H1 (cell line): ENCODE data around the gene HMGA1. TPM values are rescaled to one million over a fixed set of nuclear protein-coding genes. Genes with fewer than 3 reads are reported as not detected.

ENCODE experiments used
- CTCF ChIA-PET: fragments of 300-600 bp; sonication (Branson Sonifier 250); formaldehyde crosslinking; loops from one replicate; lab custom pipeline; 2021; ENCODE audit not compliant: partially characterized antibody; lab: Charles Lee
- POLR2A ChIA-PET: fragments of 300-600 bp; sonication (Branson Sonifier 250); formaldehyde crosslinking; loops from one replicate; lab custom pipeline; 2021; ENCODE audit warnings: inconsistent platforms; ENCODE audit not compliant: partially characterized antibody; lab: Charles Lee
- DNase-seq, 2 experiments: peaks; one replicate each; pipeline versions ENCODE4 v3.0.0 to v3.0.0-alpha.2; 2010 to 2022; ENCODE audit warnings: low spot score in 2 of 2, low read depth in 1 of 2, mixed read lengths in 1 of 2
- FAIRE-seq: peaks from 2 replicates; lab custom pipeline; 2011; peaks lifted over from hg19 to GRCh38; lab: Jason Lieb, UNC
- H2AFZ ChIP-seq: 2 replicates; pipeline ENCODE4 v1.8.1; 2012; ENCODE audit warnings: low read length, inconsistent platforms
- H2AK5ac ChIP-seq: 2 replicates; pipeline ENCODE4 v1.6.1; 2013; ENCODE audit warnings: low read depth, low read length
- H2BK120ac ChIP-seq: replicated peaks from 2 replicates; pipeline ENCODE3; 2013; ENCODE audit warnings: low read depth, low read length, inconsistent platforms
- H2BK12ac ChIP-seq: 2 replicates; pipeline ENCODE4 v1.6.1; 2013; ENCODE audit warnings: low read depth, low read length
- H2BK15ac ChIP-seq: 2 replicates; pipeline ENCODE4 v1.6.1; 2013; ENCODE audit warnings: low read length
- H2BK20ac ChIP-seq: 2 replicates; pipeline ENCODE4 v1.6.1; 2013; ENCODE audit warnings: low read length
- H2BK5ac ChIP-seq: 2 replicates; pipeline ENCODE4 v1.6.1; 2013; ENCODE audit warnings: low read depth, low read length
- H3K14ac ChIP-seq: 2 replicates; pipeline ENCODE4 v1.6.1; 2013; ENCODE audit warnings: inconsistent platforms; ENCODE audit not compliant: insufficient read length
- H3K18ac ChIP-seq: 2 replicates; pipeline ENCODE4 v1.6.1; 2013; ENCODE audit warnings: low read length; ENCODE audit errors: extremely low read depth
- H3K23ac ChIP-seq: 2 replicates; pipeline ENCODE4 v1.6.1; 2013; ENCODE audit warnings: inconsistent platforms; ENCODE audit not compliant: insufficient read length
- H3K23me2 ChIP-seq: 2 replicates; pipeline ENCODE4 v1.6.1; 2013; ENCODE audit warnings: low read depth, low read length
- H3K27ac ChIP-seq: 2 replicates; pipeline ENCODE4 v1.6.1; 2011; ENCODE audit warnings: low read depth, low read length, inconsistent platforms
- H3K27me3 ChIP-seq, 4 experiments: replicated peaks in 1 of 4; 1 replicate in 1 of 4; 2 replicates in 3 of 4; pipeline versions ENCODE4 v1.6.1 to v1.8.1; 2011 to 2013; ENCODE audit warnings: low read length in 3 of 4, mild to moderate bottlenecking in 3 of 4, inconsistent platforms in 2 of 4, mixed read lengths in 2 of 4, moderate library complexity in 1 of 4; ENCODE audit not compliant: control insufficient read depth in 3 of 4, insufficient read depth in 3 of 4; ENCODE audit errors: extremely low read depth in 1 of 4
- H3K36me3 ChIP-seq, 4 experiments: 2 replicates each; pipeline versions ENCODE4 v1.6.1 to v1.8.1; 2011 to 2013; ENCODE audit warnings: mild to moderate bottlenecking in 4 of 4, low read length in 3 of 4, moderate library complexity in 2 of 4, control low read depth in 1 of 4, inconsistent platforms in 1 of 4; ENCODE audit not compliant: insufficient read depth in 4 of 4, control insufficient read depth in 2 of 4
- H3K4ac ChIP-seq: replicated peaks from 2 replicates; pipeline ENCODE3; 2013; ENCODE audit warnings: low read length, low read depth, mixed read lengths, inconsistent platforms; ENCODE audit not compliant: insufficient read length
- H3K4me1 ChIP-seq, 4 experiments: replicated peaks in 1 of 4; 1 replicate in 1 of 4; 2 replicates in 3 of 4; pipeline versions ENCODE4 v1.6.1 to v1.8.1; 2011 to 2013; ENCODE audit warnings: low read length in 3 of 4, inconsistent platforms in 2 of 4, mixed read lengths in 1 of 4; ENCODE audit not compliant: insufficient read depth in 4 of 4, control insufficient read depth in 3 of 4
- H3K4me2 ChIP-seq, 2 experiments: 2 replicates each; pipeline versions ENCODE4 v1.6.1 to v1.8.1; 2011 to 2013; ENCODE audit warnings: low read depth in 2 of 2, low read length in 2 of 2, control low read depth in 1 of 2, inconsistent platforms in 1 of 2, mild to moderate bottlenecking in 1 of 2; ENCODE audit not compliant: insufficient read depth in 1 of 2
- H3K4me3 ChIP-seq, 4 experiments: fragments of 200-600, 300-600 bp in 1 of 4; sonication (generic), shearing (Covaris generic), sonication (Bioruptor Twin) in 1 of 4; 2 replicates each; pipeline versions ENCODE4 v1.5.1 to v1.8.1; 2011 to 2016; ENCODE audit warnings: low read length in 4 of 4, low read depth in 3 of 4, control low read depth in 2 of 4, inconsistent platforms in 2 of 4, mild to moderate bottlenecking in 2 of 4, mixed read lengths in 1 of 4, moderate library complexity in 1 of 4; ENCODE audit not compliant: insufficient read depth in 2 of 4; ENCODE audit errors: extremely low read depth in 1 of 4
- H3K56ac ChIP-seq: replicated peaks from 2 replicates; pipeline ENCODE3; 2013; ENCODE audit warnings: low read depth, mild to moderate bottlenecking, mixed read lengths, low read length, inconsistent platforms; ENCODE audit not compliant: insufficient read length
- H3K79me1 ChIP-seq: 2 replicates; pipeline ENCODE4 v1.6.1; 2013; ENCODE audit warnings: low read depth, low read length, control low read depth
- H3K79me2 ChIP-seq, 2 experiments: 2 replicates each; pipeline versions ENCODE4 v1.6.1 to v1.8.1; 2012 to 2013; ENCODE audit warnings: low read length in 2 of 2, mild to moderate bottlenecking in 2 of 2, inconsistent platforms in 1 of 2; ENCODE audit not compliant: insufficient read depth in 2 of 2, control insufficient read depth in 1 of 2
- H3K9ac ChIP-seq, 4 experiments: replicated peaks in 1 of 4; 1 replicate in 1 of 4; 2 replicates in 3 of 4; pipeline versions ENCODE4 v1.6.1 to v1.8.1; 2011 to 2013; ENCODE audit warnings: low read depth in 3 of 4, low read length in 3 of 4, control low read depth in 2 of 4, mild to moderate bottlenecking in 2 of 4, moderate library complexity in 2 of 4, inconsistent platforms in 1 of 4; ENCODE audit errors: extremely low read depth in 1 of 4
- H3K9me3 ChIP-seq, 2 experiments: 2 replicates each; pipeline versions ENCODE4 v1.6.1 to v1.8.1; 2012 to 2013; ENCODE audit warnings: mild to moderate bottlenecking in 2 of 2, moderate library complexity in 2 of 2, control low read depth in 1 of 2, inconsistent platforms in 1 of 2, low read depth in 1 of 2, low read length in 1 of 2, mixed read lengths in 1 of 2; ENCODE audit not compliant: insufficient read depth in 2 of 2
- H4K20me1 ChIP-seq, 2 experiments: replicated peaks in 1 of 2; 2 replicates each; pipeline versions ENCODE3 to v1.8.1; 2011 to 2013; ENCODE audit warnings: inconsistent platforms in 2 of 2, low read length in 2 of 2, mild to moderate bottlenecking in 1 of 2; ENCODE audit not compliant: insufficient read depth in 2 of 2, control insufficient read depth in 1 of 2
- H4K5ac ChIP-seq: 2 replicates; pipeline ENCODE4 v1.6.1; 2013; ENCODE audit warnings: low read length, low read depth, mixed read lengths, inconsistent platforms; ENCODE audit not compliant: insufficient read length
- H4K8ac ChIP-seq: 2 replicates; pipeline ENCODE4 v1.8.0; 2013; ENCODE audit warnings: mild to moderate bottlenecking, moderate library complexity, low read length, inconsistent platforms; ENCODE audit not compliant: insufficient read depth; ENCODE audit errors: extremely low read depth
- H4K91ac ChIP-seq: replicated peaks from 2 replicates; pipeline ENCODE3; 2013; ENCODE audit warnings: low read length, mixed read lengths, inconsistent platforms; ENCODE audit not compliant: insufficient read length
- JUND ChIP-seq: IDR thresholded peaks from 2 replicates; pipeline ENCODE4 v1.6.1; 2011; ENCODE audit warnings: mild to moderate bottlenecking, improper control_type of control experiment, low read length
- KDM1A ChIP-seq: fragments of 200-600, 300-600 bp; sonication (generic); IDR thresholded peaks from 2 replicates; pipeline ENCODE4 v1.7.1; 2016; ENCODE audit warnings: mild to moderate bottlenecking, low read length, borderline replicate concordance
- WGBS, 2 experiments: shearing (Covaris generic) in 1 of 2; methylation state at CpG; one replicate each; pipeline versions ENCODE4 v1.1.6 to v1.1.7; 2013 to 2015; ENCODE audit warnings: low lambda C conversion rate in 2 of 2, mixed read lengths in 2 of 2, inconsistent platforms in 1 of 2, low coverage in 1 of 2, missing lambda C conversion rate in 1 of 2; ENCODE audit not compliant: insufficient replicate concordance in 2 of 2, insufficient coverage in 1 of 2, insufficient read length in 1 of 2; ENCODE audit errors: extremely low coverage in 1 of 2, missing lambda C conversion rate in 1 of 2; 5-methylcytosine and 5-hydroxymethylcytosine counted together
- polyA plus RNA-seq, 7 experiments: library from polyadenylated mRNA; depleted of rRNA in 3 of 7; stranded (reverse) in 5 of 7; unstranded in 2 of 7; fragments of >200 nt in 5 of 7; fragments of 200-250 nt in 2 of 7; gene quantifications; 1 replicate in 5 of 7; 2 replicates in 1 of 7; 4 replicates in 1 of 7; pipeline versions ENCODE4 v1.2.1 to v1.2.3, GENCODE V29; 2011 to 2013; ENCODE audit warnings: missing spikeins in 2 of 7, mixed read lengths in 2 of 7
- total RNA-seq: library from RNA; stranded (reverse); fragmentation: NEBNext Ultra II Directional; extraction: Animal tissue kit (Norgen Biotek cat#: 25700); gene quantifications from 2 replicates; pipeline ENCODE4 v1.2.1, GENCODE V29; 2021

Gene HMGA1
- total and polyA plus RNA-seq, 2 of the 8 experiments (the other 6 are each of a cell fraction or from before 2014, with no cell fraction given), result 1,557 to 2,636 TPM

GRCh38 chr6:34230653-34231371, 5.9 kb upstream of the HMGA1 start:
- FAIRE-seq, result no peak
- no peaks in the 10 kb centered on the region for H4K20me1 ChIP-seq
- H2BK5ac ChIP-seq, result no peak overlapping the region; the same call in 1 of the 2 replicates
- H2AK5ac ChIP-seq, result 0 out of 2 replicates have a peak overlapping the region, but pooled peaks have one; percentile 82
- H3K23me2 ChIP-seq, result peaks cover 5% of the 10 kb centered on the region
- no peak for DNase-seq
- H4K8ac ChIP-seq, result no peak overlapping the region
- no peak overlapping the region for H3K4me3 ChIP-seq
- H3K4ac ChIP-seq, result peak overlapping the region; percentile 2
- 92% methylated on average over 5 of the region's 5 CpGs; no CpG with 5 or more reads in 1 of the 2 experiments for WGBS, 2 experiments
- H3K79me2 ChIP-seq, result 0 out of 4 replicates have a peak, but pooled peaks cover 0 to 2% of the 10 kb centered on the region in 2 experiments
- no peak overlapping the region for H3K27ac ChIP-seq
- no peak overlapping the region for H2BK20ac ChIP-seq
- no peak overlapping the region for H3K14ac ChIP-seq
- H3K23ac ChIP-seq, result no peak overlapping the region
- POLR2A ChIA-PET, result interaction anchor here (3.7 to 9.0 kb wide), 3 partner anchors 7 to 29 kb away, joined by 30 to 191 read pairs (median 47); partner anchors contain the start of gene SMIM29
- no peaks in the 10 kb centered on the region for H3K27me3 ChIP-seq
- no peak overlapping the region for H4K5ac ChIP-seq
- H2AFZ ChIP-seq, result no peak overlapping the region
- H4K91ac ChIP-seq, result peak overlapping the region; percentile 79
- H2BK15ac ChIP-seq, result 0 out of 2 replicates have a peak overlapping the region, but pooled peaks have one; percentile 92
- no peaks in the 10 kb centered on the region for H3K36me3 ChIP-seq
- no peak overlapping the region for H3K4me2 ChIP-seq
- no peak overlapping the region for H2BK120ac ChIP-seq
- H3K79me1 ChIP-seq, result no peaks in the 10 kb centered on the region; the same call in 1 of the 2 replicates
- 0 out of 2 replicates have a peak, but pooled peaks have one; percentile 64 for TF ChIP-seq KDM1A
- TF ChIP-seq JUND, result no peak
- TF ChIP-seq, all 59 proteins: peak for 1
- Histone ChIP-seq H3K9me3 (no peaks in the 10 kb centered on the region), H3K18ac (no peak overlapping the region), H3K56ac (no peak overlapping the region), H3K9ac (no peak overlapping the region), H2BK12ac (peak overlapping the region; percentile 90; the same call in 1 of the 2 replicates), H3K4me1 (peaks cover 10 to 32% (median 29%) of the 10 kb centered on the region in 4 experiments)
- CTCF ChIA-PET, result interaction anchor here (1.4 to 4.1 kb wide), 4 partner anchors 13 to 35 kb away, joined by 6 to 29 read pairs (median 6); no protein-coding TSS in a partner anchor
